Stimulated activated CD4-positive, alpha-beta T cell treated with anti-CD3 and anti-CD28 coated beads, Interleukin-15, amount 100 ng/mL, for 1 hour (primary cell): ENCODE data around the gene HMGB3.
"Not testable (repeated sequence)": the region's sequence is repeated elsewhere in the genome, so short reads cannot be mapped to it uniquely, and the experiment has no call there.

Experiments used
- DNase-seq, 2 donors: peaks; one replicate each; pipeline ENCODE4 v3.0.0-alpha.2; 2020; ENCODE audit warnings: low read depth in 1 of 2, low spot score in 1 of 2

Gene HMGB3

DNA sequence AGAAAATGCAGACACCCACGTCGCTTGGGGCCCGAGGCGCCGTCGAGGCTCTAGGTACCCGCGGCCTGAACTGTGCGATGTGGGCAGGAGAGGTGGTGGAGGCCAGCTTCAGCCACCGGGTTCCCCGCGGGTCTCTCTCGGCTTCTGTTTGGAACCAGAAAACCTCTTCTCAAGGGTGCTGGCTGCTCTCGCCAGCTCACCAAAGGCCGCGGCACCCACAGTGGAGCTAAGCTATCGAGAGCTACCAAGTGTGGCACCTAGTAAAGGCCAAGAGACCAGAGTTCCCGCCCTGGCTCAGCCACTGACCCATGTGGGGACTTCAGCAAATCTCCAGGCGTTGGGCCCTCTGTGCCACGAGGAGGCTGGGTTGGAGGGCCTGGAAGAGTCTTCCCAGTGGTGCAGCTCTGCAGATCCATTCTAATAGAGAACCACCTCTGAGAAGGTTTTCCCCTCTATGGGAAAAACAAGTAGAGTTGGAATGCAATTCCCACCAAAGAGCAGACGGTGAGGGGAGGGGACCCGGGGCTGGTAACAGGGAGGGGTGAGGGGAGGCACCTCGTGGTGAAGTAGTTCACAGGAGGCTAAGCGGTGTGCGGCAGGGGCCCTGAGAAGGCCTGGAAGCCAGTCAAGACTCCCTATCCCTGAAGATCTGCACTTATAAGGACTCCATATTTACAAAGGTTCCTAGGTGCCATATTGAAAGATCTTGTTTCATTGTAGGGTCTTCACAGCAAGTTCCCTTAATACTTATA, 5.5 kb upstream of the HMGB3 start:
- no peak for DNase-seq

GRCh38 chrX:150980186-150980585, 2.9 kb upstream of the HMGB3 start:
- no peak for DNase-seq

DNA sequence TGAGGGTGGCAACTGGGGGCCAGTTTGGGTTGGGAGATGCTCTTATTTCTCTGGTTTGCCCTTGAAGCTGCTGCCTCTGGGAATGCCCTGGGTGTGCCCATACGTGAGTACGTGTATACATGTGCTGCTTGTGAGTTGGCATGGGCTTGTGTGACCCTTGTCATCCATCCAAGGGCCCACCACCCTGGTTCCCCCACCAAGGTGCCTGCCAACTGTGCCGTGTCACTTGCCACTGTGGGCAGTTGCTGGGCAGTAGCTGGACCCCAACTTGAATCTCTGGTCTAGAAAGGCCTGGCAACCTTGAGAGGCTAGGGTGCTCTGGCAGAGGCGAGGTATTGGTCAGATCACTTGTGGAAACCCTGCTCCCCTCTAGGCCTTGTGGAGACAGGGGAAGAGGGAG, 2.4 kb upstream of the HMGB3 start:
- DNase-seq = no peak

GRCh38 chrX:150982235-150982787, 824 bp upstream of the HMGB3 start:
- DNase-seq = no peak

DNA sequence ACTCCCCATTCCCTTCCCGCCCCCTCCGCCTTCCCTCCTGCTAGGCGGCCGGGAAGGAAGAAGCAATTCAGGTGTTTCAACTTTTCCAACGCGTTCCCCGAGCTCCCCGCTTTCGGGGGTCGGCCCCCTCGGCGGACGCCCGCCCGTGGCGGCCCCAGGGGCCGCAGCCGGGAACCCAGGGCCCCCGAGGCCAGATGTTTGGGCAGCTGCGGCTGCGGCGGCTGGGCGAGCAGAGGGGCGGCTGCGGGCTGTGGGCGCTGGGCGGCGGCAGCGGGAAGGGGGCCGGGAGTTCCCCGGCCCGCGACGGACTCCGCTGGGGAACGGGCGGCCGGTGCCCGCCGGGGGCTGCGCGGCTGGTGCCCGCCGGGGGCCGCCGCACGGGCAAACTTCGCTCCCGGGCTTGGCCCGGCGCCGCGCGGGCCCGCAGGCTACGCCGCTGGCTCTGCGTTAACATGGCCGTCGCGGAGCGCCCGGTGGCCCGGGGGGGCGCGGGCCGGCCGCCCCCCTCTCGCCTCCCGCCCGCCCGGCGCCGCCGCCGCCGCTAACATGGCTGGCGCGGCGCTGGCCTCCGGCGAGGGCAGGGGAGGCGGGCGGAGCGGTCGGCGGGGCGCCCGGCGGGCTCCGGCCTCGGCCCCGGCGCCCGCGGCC, 510 bp downstream of the HMGB3 start:
- DNase-seq = no peak

- no peak for DNase-seq
Measured at GRCh38 chrX:150984169-150984824, 1.2 kb downstream of the HMGB3 start.

GRCh38 chrX:150987687-150988086, 4.6 kb downstream of the HMGB3 start:
- not testable (repeated sequence) for DNase-seq

- DNase-seq = no peak
Measured at GRCh38 chrX:150989420-150989819, 6.3 kb downstream of the HMGB3 start.

DNA sequence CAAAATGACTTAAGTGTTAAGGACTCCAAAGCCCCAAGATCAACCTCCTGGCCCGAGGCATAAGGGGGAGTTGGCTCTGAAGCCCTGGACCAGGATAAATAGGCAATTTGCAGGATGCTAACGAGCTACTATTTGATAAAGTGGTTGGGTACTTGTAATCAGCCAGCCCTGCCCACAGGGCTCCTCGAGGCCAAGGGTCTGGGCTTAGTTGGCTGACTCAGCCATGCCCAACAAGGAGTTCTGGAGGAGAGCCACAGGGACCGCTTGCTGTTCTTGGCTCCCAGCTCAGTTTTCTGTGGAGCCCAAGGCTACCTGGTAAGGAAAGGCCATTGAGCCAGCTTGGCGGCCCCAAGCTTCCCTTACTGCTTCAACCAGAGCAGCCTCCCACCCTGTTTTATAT, 7.8 kb downstream of the HMGB3 start:
- DNase-seq = no peak

- no peak for DNase-seq
Measured at GRCh38 chrX:151000861-151001331, 17.8 kb downstream of the HMGB3 start.

GRCh38 chrX:151004085-151004484, 20.9 kb downstream of the HMGB3 start:
- DNase-seq = no peak

DNA sequence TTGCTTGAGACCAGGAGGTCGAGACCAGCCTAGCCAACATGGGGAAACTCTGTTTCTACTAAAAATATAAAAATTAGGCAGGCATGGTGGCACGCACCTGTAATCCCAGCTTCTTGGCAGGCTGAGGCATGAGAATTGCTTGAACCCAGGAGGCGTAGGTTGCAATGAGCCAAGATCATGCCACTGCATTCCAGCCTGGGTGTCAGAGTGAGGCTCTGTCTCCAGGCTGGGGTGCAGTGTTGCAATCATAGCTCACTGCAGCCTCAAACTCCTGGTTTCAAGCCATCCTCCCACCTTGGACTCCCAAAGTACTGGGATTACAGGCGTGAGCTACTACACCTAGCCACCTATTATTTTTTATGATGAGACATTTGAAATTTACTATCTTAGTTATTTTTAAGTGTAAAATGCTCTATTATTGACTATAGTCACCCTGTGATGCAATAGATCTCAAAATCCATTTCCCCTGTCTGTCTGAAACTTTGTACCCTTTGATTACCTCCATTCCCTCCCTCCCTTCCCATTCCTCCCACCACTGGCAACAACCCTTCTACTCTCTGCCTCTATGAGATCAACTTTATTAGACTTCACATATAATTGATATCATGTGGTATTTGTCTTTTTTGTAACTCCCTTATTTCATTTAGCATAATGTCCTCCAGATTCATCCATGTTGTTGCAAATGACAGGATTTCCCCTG, 23.4 kb downstream of the HMGB3 start:
- no peak for DNase-seq

DNA sequence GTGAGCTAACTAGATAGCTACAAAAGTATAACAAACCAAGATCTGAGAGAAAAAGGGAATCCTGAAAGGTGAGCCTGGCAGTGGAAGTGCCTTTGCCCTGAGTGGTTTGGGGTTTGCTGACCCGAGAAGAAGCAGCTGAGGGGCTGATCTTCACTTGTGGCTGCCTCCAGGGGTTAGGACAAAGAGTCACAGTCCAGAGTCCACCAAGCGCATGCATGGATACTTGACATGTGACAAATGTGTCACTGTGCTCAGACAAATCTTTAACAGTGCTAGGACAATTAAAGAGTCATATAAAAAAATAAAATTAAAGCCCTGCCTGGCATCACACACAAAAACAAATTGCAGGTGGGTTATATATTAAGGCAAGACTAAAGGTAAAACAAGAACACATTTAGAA, 26.4 kb downstream of the HMGB3 start:
- no peak for DNase-seq

DNA sequence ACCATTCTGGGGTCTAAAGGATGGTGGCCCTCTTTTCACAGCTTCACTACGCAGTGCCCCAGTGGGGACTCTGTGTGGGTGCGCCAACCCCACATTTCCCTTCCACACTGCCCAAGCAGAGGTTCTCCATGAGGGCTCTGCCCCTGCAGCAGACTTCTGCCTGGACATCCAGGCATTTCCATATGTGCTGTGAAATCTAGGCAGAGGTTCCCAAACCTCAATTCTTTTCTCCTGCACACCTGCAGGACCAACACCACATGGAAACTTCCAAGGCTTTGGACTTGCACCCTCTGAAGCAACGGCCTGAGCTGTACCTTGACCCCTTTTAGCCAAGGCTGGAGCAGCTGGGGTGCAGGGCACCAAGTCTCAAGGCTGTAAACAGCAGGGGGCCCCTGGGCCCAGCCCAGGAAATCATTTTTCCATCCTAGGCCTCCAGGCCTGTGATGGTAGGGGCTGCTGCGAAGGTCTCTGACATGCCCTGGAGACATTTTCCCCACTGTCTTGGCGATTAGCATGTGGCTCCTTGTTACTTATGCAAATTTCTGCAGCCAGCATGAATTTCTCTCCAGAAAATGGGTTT, 30.1 kb downstream of the HMGB3 start:
- DNase-seq = no peak

DNA sequence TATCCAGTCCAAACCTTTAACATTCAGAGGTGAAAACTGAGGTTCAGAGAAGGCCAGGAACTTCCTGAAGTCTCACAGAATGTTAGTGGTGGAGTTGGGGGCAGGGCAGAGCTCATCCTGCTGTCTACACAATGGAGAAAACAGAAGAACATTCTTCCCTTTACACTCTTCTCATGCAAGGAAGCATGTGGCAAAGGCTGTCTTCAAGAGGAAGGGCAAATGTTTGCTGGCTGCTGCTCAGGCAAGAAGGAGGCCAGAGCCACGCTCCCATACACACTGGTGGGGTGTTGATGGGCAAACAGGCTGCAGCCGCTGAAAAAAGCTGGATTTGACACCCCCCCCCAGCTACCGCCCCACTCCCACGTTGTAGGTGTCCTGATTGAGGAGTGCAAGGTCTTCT, 32.5 kb downstream of the HMGB3 start:
- no peak for DNase-seq

- no peak for DNase-seq
Measured at GRCh38 chrX:151019856-151020255, 36.7 kb downstream of the HMGB3 start.

DNA sequence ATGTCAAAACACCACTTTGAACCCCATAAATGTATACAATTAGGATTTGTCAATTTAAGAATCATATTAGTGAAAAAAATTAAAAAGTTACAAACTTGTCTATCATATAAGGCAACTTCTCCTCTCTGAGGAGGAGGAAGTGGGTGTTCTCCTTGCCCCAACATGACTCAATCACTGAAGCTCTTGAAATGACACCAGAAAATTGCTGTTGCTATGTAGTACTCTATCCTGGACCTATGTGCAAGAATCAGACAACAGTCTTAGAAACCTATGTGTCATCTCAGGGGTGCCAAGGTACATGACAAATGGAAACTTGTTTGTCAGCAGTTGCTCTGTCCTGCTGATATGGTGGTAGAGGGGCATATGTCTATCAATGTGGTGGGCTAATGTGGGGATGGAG, 47.7 kb downstream of the HMGB3 start:
- no peak for DNase-seq

GRCh38 chrX:151031391-151031975, 48.3 kb downstream of the HMGB3 start:
- no peak for DNase-seq

DNA sequence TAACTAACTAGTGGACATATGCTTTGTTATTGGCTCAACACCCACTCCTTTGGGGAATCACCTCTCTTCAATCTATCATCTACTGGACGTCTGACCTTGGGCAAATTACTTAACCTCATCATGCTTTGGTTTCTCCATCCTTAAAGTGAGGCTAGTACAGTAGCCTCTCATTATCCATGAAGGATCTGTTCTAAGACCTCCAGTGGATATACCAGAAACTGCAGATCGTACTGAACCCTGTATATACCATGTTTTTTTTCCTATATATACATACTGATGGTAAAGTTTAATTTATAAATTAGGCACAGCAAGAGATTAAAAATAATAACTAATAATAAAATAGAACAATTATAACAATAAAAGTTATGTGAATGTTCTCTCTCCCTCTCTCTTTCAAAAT, 56.2 kb downstream of the HMGB3 start:
- DNase-seq = no peak
